Stimulated activated CD4-positive, alpha-beta T cell treated with anti-CD3 and anti-CD28 coated beads, TNF-alpha, amount 100 ng/mL, for 48 hours (primary cell): ENCODE measurements around the gene LRRC10B.
"Not testable (repeated sequence)": the region's sequence is repeated elsewhere in the genome, so short reads cannot be mapped to it uniquely, and the experiment has no call there.

Experiments used
- DNase-seq, 3 donors: peaks; one replicate each; pipeline ENCODE4 v3.0.0-alpha.2; 2020; ENCODE audit warnings: low read depth in 3 of 3

Gene LRRC10B

GRCh38 chr11:61507962-61508861 lies at the start of gene LRRC10B:
TSS of gene LRRC10B (plus strand) at chr11:61508749. CDS start at chr11:61508999, 250 bp downstream.
- peak in 2 of 3 donors; percentile 17 to 32 for DNase-seq

DNA sequence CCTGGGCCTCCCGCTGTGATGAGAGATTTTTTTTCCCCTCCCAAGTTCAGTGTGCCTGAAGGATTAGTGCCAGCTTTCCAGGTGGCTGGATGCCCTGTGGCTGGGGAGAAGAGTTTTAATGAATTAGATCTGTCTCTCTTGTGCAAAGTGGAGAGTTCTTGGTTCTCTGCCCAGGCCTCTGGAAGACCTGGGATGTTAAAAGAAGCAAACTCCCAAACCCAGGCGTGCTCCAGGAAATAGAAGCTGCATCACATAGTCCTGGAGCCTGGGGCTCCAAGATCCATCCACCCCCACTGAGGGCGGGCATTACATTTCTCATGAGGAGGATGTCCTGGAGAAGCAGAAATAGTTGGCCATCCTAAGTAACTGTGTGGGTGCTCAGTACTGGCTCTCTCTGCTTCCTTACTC lies 48.1 kb upstream of the LRRC10B start:
- no peak for DNase-seq

GRCh38 chr11:61460986-61461385 lies 47.6 kb upstream of the LRRC10B start:
- DNase-seq: no peak

DNA sequence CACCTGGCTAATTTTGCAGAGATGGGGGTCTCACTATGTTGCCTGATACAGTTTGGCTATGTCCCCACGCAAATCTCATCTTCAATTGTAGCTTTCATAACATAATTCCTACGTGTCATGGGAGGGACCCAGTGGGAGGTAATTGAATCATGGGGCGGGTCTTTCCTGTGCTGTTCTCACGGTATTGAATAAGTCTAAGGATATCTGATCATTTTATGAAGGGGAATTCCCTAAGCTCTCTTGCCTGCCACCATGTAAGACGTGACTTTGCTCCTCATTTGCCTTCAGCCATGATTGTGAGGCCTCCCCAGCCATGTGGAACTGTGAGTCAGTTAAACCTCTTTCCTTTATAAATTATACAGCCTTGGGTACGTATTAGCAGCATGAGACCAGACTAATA lies 40.9 kb upstream of the LRRC10B start:
- not testable (repeated sequence) for DNase-seq

DNA sequence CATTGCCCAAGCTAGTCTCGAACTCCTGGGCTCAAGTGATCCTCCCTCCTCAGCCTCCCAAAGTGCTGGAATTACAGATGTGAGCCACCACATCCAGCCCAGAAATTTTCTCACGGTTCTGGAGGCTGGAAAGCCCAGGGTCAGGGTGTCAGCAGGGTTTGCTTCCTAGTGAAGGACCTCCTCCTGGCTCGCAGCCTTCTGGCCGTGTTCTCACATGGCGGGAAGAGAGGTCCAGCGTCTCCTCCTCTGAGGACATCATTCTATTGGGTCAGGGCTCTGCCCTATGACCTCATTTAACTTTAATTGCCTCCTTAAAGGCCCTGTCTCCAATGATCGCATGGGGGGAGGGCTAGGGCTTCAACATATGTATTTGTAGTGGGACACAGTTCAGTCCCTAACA lies 40.5 kb upstream of the LRRC10B start:
- DNase-seq: no peak

- DNase-seq: no peak
Measured at GRCh38 chr11:61472282-61472681, 36.3 kb upstream of the LRRC10B start.

- DNase-seq: no peak
Measured at GRCh38 chr11:61472868-61473267, 35.7 kb upstream of the LRRC10B start.

- DNase-seq: no peak
Measured at GRCh38 chr11:61473370-61474012, 35.1 kb upstream of the LRRC10B start.

DNA sequence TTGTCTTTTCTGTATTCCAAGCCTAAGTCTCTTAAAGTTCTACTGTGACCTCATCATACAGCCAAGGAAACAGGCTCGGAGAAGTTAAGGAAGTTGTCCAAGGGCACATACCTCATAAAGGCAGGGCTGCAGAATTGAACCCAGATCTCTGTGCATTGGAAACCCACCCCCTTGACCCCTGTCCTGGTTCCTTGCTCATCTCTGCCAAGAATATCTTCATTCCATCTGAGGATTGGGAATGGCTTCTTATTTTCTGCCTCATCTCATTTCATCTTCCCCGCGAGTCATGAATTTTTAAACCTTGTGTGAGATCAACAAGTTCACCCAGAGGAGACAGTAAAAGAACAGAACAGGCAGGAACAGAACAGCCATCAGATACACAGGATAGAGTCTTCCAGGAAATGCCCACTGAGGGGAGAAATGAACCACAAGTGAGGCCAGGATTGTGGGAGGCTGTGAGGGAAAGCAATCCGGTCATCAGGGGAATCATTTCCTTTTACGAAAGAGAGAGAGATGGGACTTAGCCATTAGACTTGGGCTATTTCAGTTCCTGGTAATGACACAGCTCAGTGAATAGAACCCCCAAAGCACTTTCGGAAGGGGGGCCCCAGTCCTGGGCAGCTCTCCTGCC lies 34.4 kb upstream of the LRRC10B start:
- DNase-seq: no peak

DNA sequence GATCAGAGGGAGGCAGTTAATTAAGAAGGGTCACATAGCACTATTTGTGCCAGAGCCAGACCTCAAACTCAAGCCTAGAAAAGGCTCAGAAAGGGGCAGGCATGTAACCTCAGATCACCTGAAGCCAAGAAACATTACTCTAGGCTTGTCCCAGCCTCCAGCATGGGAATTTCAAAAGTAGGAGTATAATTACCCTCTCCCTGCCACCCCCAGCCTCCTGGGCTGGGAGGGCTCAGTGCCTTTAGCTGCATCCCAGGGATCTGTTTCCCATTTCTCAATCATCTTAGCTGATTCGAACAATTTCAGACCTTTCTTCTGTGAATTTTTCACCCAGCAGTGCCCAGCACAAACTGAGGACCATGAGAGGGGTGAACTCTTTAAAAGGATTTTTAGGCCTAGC lies 33.1 kb upstream of the LRRC10B start:
- no peak for DNase-seq

- DNase-seq: no peak
Measured at GRCh38 chr11:61476371-61476770, 32.2 kb upstream of the LRRC10B start.

- DNase-seq: no peak
Measured at GRCh38 chr11:61477126-61477525, 31.4 kb upstream of the LRRC10B start.

DNA sequence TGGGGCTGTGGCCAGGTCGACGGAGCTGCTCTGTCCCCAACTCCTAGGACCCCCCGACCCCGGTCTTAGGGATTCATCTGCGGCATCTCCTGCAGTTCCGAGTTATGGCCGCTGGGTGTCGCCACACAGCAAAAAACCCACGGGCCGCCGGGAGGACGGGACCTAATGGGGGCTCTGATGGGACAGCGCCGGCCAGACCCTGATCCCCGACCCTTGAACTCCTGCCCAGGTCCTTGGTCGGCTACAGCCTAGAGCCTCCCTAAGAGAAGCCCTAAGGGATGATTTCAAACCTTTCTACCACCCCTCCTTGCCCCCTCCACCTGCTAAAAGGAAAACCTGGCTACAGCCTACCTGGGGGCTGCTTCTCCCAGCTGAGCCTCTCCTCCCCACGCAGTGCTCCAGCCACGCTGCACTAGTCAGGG lies 30.8 kb upstream of the LRRC10B start:
- DNase-seq: peak; percentile 9 to 39 (median 12)

DNA sequence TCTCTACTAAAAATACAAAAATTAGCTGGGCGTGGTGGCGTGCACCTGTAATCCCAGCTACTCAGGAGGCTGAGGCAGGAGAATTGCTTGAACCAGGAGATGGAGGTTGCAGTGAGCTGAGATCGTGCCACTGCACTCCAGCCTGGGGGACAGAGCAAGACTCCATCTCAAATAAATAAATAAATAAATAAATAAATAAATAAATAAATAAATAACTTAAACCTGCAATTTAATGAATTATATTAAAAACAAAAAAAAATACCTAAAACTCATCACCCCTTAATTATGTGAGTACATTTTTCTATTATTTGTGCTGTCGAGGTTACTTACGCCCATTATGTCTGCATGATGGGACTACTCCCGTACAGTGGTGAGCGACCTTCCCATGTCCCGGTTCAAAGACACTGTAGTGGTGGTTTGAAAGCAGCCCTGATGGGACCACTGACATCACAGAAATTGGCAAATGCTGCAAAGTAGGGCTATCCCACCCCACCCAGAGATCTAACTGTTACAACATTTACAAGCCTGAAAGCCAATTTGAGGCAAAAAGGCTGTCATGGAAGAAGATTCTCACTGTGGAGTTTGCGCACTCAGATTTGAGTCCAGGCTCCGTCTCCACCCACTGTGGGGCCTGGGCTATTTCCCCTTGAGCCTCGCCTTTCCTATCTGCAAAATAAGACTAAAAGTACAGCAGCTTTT lies 29.0 kb upstream of the LRRC10B start:
- DNase-seq: not testable (repeated sequence)

DNA sequence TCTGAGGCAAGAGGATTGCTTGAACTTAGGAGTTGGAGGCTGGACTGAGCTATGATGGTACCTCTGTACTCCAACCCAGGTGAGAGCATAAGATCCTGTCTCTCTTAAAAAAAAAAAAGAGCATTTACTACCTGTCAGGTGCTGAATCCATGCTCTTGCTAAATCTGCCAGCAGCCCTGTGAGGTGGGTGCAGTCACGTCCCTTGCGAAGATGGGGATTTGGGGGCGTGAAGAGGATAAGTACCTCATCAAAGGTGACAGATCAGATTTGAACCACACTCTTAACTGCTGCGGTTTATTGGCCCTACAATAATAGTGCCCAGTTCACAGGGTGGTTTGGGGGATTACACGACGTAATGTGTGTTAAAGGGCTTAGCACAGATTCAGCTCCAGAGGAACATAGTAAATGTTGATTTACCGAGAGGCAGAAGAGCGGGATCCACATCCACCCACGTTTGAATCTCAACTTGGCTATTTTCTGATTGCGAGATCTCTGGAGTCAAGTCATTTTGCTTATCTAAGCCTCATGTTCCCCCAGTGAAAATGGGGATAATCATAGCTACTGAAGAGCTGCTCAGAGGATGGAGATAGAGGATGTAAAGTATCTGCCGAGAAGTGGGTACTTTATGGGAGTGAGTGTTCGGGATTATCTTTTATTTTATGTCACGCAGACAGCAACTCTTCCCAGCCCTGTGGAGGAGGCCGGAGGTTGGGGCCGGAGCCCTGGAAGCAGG lies 28.1 kb upstream of the LRRC10B start:
- DNase-seq: no peak

- no peak for DNase-seq
Measured at GRCh38 chr11:61480994-61481335, 27.6 kb upstream of the LRRC10B start.

DNA sequence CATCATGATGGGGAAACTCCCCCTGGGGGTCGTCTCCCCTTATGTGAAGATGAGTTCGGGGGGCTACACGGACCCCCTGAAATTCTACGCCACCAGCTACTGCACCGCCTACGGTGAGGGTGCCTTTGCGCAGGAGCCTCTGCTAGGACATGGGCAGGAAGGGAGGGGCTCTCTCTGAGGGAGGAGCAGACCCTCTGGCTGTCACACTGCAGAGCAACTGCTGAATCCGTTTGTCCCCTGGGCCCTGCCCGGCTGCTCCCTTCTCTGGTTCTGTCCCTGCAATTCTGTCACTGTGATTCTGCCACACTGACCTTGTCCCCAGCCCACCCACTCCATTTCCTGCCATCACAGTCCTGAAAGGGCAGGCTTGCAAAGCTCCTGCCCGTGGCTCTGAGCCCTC lies 26.7 kb upstream of the LRRC10B start:
- DNase-seq: no peak

DNA sequence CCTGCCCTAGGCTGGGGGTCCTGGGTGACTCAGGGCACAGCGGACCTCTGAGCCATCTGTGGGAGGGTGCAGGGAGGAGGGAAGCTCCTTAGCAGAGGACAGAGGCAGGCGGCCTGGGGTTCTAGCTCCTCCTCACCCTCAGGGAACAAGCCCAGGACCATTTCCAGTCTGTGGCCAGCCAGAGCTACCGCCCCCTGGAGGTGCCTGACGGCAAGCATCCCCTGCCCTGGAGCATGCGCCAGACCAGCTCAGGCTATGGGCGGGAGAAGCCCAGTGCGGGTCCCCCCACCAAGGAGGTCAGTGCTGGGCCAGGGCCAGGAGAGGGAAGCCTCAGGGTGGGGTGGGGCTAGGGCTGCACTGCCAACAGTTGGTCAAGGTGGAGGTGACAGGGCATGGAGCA lies 26.0 kb upstream of the LRRC10B start:
- peak in 2 of 3 donors; percentile 11 to 40 for DNase-seq

DNA sequence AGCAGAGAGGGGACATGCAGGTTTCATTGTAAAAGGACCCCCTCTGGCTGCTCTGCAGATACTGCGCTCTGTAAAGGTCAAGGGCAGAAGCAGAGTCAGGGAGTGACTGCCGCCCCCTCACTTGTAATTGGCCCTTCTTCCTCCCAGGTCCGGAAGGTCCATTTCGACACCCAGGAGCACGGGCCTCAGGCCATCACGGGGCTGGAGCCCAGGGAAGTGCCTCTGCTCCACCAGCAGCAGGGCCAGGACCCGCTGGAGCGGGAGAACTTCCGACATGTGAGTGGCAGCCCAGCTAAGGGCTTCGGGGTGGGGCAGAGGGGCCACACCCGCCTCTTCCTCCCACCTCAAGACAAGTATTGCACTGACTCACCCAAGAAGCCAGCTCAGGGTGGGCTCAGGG lies 24.0 kb upstream of the LRRC10B start:
- DNase-seq: no peak

GRCh38 chr11:61485080-61485479 lies 23.5 kb upstream of the LRRC10B start:
- DNase-seq: no peak

GRCh38 chr11:61486011-61486620 lies 22.4 kb upstream of the LRRC10B start:
- no peak for DNase-seq
